SK-N-SH (cell line): Measurements from ENCODE around the gene CASP14.

ENCODE experiments used
- CTCF ChIP-seq: fragments of 200-600 bp; sonication (generic); IDR thresholded peaks from 2 replicates; pipeline ENCODE4 v1.6.1; 2017; ENCODE audit warnings: antibody characterized with exemption, mild to moderate bottlenecking, moderate library complexity
- RAD21 ChIP-seq: IDR thresholded peaks from 2 replicates; pipeline ENCODE4 v1.6.1; 2012; ENCODE audit warnings: mild to moderate bottlenecking, low read length

GRCh38 chr19:15096223-15096622, 46.9 kb downstream of the CASP14 start:
- no peak for TF ChIP-seq CTCF
- no peak for TF ChIP-seq RAD21
